RWPE2 (cell line): Measurements from ENCODE around the gene ANKRD36C.
"Not testable (repeated sequence)": the region's sequence is repeated elsewhere in the genome, so short reads cannot be mapped to it uniquely, and the experiment has no call there.

Experiments
- ATAC-seq: fragments of 200-7000 bp; cut with Tn5 transposase; 3 replicates; pipeline ENCODE4 v1.9.1; 2021; ENCODE audit warnings: low read depth
- DNase-seq: peaks from one replicate; pipeline ENCODE4 v3.0.0-alpha.2; 2020; ENCODE audit warnings: low spot score
- H3K27ac ChIP-seq: fragments of 450-650 bp; 2 replicates; pipeline ENCODE4 v1.5.1; 2017; ENCODE audit warnings: mild to moderate bottlenecking; ENCODE audit not compliant: poor library complexity, severe bottlenecking
- H3K27me3 ChIP-seq: fragments of 250-450 bp; sonication (Bioruptor Pico); 2 replicates; pipeline ENCODE4 v1.5.1; 2021; ENCODE audit warnings: mild to moderate bottlenecking, moderate library complexity; ENCODE audit not compliant: insufficient read depth, poor library complexity, severe bottlenecking
- H3K36me3 ChIP-seq: fragments of 250-450 bp; sonication (Bioruptor Pico); 2 replicates; pipeline ENCODE4 v1.5.1; 2020; ENCODE audit warnings: low read depth, mild to moderate bottlenecking, moderate library complexity
- H3K4me1 ChIP-seq: fragments of 250-450 bp; sonication (Bioruptor Pico); 2 replicates; pipeline ENCODE4 v1.5.1; 2021; ENCODE audit warnings: mild to moderate bottlenecking, moderate library complexity; ENCODE audit not compliant: insufficient read depth, poor library complexity, severe bottlenecking
- H3K4me3 ChIP-seq: fragments of 250-450 bp; sonication (Bioruptor Pico); 2 replicates; pipeline ENCODE4 v1.5.1; 2021; ENCODE audit warnings: mild to moderate bottlenecking, moderate library complexity; ENCODE audit not compliant: severe bottlenecking
- H3K9me3 ChIP-seq: fragments of 250-450 bp; sonication (Bioruptor Pico); 2 replicates; pipeline ENCODE4 v1.5.1; 2021; ENCODE audit warnings: mild to moderate bottlenecking, moderate library complexity; ENCODE audit not compliant: severe bottlenecking

The ANKRD36C gene

GRCh38 chr2:95939947-95940346, 51.7 kb downstream of the ANKRD36C start:
- not testable (repeated sequence) for H3K27ac ChIP-seq, H3K27me3 ChIP-seq, H3K4me3 ChIP-seq, ATAC-seq, H3K9me3 ChIP-seq, H3K4me1 ChIP-seq
- peaks cover 16% of the 10 kb centered on the region; the same call in 1 of the 2 replicates for H3K36me3 ChIP-seq
- DNase-seq: peak; percentile 49

GRCh38 chr2:95930740-95931139, 60.9 kb downstream of the ANKRD36C start:
- H3K27me3 ChIP-seq, ATAC-seq, H3K4me1 ChIP-seq, H3K27ac ChIP-seq, H3K9me3 ChIP-seq, H3K4me3 ChIP-seq, DNase-seq: not testable (repeated sequence)
- peaks cover 20% of the 10 kb centered on the region; the same call in 1 of the 2 replicates for H3K36me3 ChIP-seq

- H3K9me3 ChIP-seq, DNase-seq, H3K4me1 ChIP-seq, H3K27me3 ChIP-seq, ATAC-seq, H3K27ac ChIP-seq, H3K4me3 ChIP-seq: not testable (repeated sequence)
- peaks cover 60% of the 10 kb centered on the region for H3K36me3 ChIP-seq
Measured at GRCh38 chr2:95917007-95917406, 74.6 kb downstream of the ANKRD36C start.

GRCh38 chr2:95915131-95915530, 76.5 kb downstream of the ANKRD36C start:
- not testable (repeated sequence) for ATAC-seq, H3K9me3 ChIP-seq

GRCh38 chr2:95911431-95911830, 80.2 kb downstream of the ANKRD36C start:
- ATAC-seq, H3K27ac ChIP-seq, H3K27me3 ChIP-seq, H3K9me3 ChIP-seq, H3K4me3 ChIP-seq, DNase-seq: not testable (repeated sequence)
- Histone ChIP-seq H3K4me1 (peaks cover 12% of the 10 kb centered on the region), H3K36me3 (peaks cover 34% of the 10 kb centered on the region)

More at GRCh38 chr2:95915131-95915530, 76.5 kb downstream of the ANKRD36C start:
- Histone ChIP-seq H3K36me3 (peaks cover 52% of the 10 kb centered on the region), H3K4me1 (peaks cover 12% of the 10 kb centered on the region)
- H3K4me3 ChIP-seq, H3K27ac ChIP-seq, DNase-seq, H3K27me3 ChIP-seq: not testable (repeated sequence)

- not testable (repeated sequence) for H3K4me3 ChIP-seq, H3K27me3 ChIP-seq, DNase-seq, H3K4me1 ChIP-seq, H3K27ac ChIP-seq, H3K9me3 ChIP-seq, ATAC-seq
- peaks cover 22% of the 10 kb centered on the region for H3K36me3 ChIP-seq
Measured at GRCh38 chr2:95894443-95894842, 97.2 kb downstream of the ANKRD36C start.

- not testable (repeated sequence) for H3K4me3 ChIP-seq, H3K27ac ChIP-seq, H3K4me1 ChIP-seq, H3K9me3 ChIP-seq, H3K36me3 ChIP-seq, H3K27me3 ChIP-seq, DNase-seq, ATAC-seq
Measured at GRCh38 chr2:95867929-95868328, 123.7 kb downstream of the ANKRD36C start.

- not testable (repeated sequence) for H3K9me3 ChIP-seq, DNase-seq
Measured at GRCh38 chr2:95867047-95867677, 124.5 kb downstream of the ANKRD36C start.

GRCh38 chr2:95862121-95862520, 129.5 kb downstream of the ANKRD36C start:
- ATAC-seq, H3K36me3 ChIP-seq, H3K27me3 ChIP-seq, DNase-seq, H3K4me3 ChIP-seq, H3K27ac ChIP-seq, H3K9me3 ChIP-seq, H3K4me1 ChIP-seq: not testable (repeated sequence)

More at GRCh38 chr2:95867047-95867677, 124.5 kb downstream of the ANKRD36C start:
- not testable (repeated sequence) for H3K27me3 ChIP-seq, H3K27ac ChIP-seq, H3K36me3 ChIP-seq, H3K4me1 ChIP-seq, H3K4me3 ChIP-seq
- peak; percentile 78 for ATAC-seq
